LNCaP clone FGC (cell line): Measurements from ENCODE around the gene SETD1A.

ENCODE experiments used
- DNase-seq: peaks from one replicate; pipeline ENCODE4 v3.0.0-alpha.2; 2011; ENCODE audit warnings: low read depth
- H3K4me3 ChIP-seq: 2 replicates; pipeline ENCODE4 v1.5.1; 2011; ENCODE audit warnings: mild to moderate bottlenecking, low read depth, low read length, control low read depth
- CTCF ChIP-seq: IDR thresholded peaks from 2 replicates; pipeline ENCODE4 v1.5.1; 2012; ENCODE audit warnings: mild to moderate bottlenecking; ENCODE audit not compliant: control insufficient read depth, insufficient read depth; ENCODE audit errors: extremely low read depth

SETD1A gene

GRCh38 chr16:31004658-31005057 lies 47.1 kb downstream of the SETD1A start:
- no peak overlapping the region for H3K4me3 ChIP-seq
- TF ChIP-seq CTCF = no peak
- no peak for DNase-seq

- DNase-seq = no peak
- TF ChIP-seq CTCF = no peak
- no peak overlapping the region for H3K4me3 ChIP-seq
Observed at GRCh38 chr16:31005350-31006085, 48.0 kb downstream of the SETD1A start.

GRCh38 chr16:31006086-31006385 lies 48.5 kb downstream of the SETD1A start:
- no peak for DNase-seq
- H3K4me3 ChIP-seq = no peak overlapping the region
- TF ChIP-seq CTCF = no peak

GRCh38 chr16:31006589-31006988 lies 49.0 kb downstream of the SETD1A start:
- no peak for DNase-seq
- H3K4me3 ChIP-seq = no peak overlapping the region
- no peak for TF ChIP-seq CTCF

DNA sequence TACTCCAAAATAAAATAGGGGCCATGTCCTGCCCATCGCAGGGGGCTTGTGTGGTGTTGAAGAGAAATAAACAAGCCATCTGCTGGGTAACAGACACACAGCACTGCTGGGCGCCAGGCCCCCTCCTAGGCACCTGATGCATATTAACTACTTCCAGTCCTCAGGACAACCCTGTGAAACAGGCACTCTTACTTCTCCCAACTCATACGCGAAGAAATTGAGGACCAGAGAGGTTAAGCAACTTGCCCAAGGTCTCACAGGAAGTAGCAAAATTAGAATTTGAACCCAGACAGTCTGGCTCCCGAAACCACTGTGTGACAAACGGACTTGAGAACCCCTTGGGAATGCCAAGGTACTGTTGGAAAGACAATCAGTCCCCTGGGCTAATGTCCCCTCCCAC lies 50.1 kb downstream of the SETD1A start:
- DNase-seq = no peak
- H3K4me3 ChIP-seq = no peak overlapping the region
- no peak for TF ChIP-seq CTCF

DNA sequence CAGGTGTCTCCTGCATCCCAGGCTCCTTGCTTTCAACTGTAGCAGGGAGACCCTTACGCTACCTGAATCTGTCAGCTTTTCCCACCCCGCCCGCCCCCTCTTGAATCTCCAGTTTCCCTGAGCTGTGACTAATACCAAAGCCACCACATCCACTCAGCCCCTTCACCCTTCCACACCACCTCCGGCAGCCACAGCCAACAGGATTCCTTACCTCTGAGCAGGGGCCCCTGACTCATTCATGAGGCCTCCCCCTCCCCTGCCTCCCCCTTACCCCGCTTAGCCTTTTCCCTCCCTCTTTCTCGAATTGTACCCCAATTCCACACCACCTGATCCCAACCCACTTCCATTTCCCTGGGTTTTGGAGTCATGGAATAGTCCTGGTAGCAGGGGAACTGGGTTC lies 50.6 kb downstream of the SETD1A start:
- no peak overlapping the region for H3K4me3 ChIP-seq
- no peak for TF ChIP-seq CTCF
- DNase-seq = no peak

DNA sequence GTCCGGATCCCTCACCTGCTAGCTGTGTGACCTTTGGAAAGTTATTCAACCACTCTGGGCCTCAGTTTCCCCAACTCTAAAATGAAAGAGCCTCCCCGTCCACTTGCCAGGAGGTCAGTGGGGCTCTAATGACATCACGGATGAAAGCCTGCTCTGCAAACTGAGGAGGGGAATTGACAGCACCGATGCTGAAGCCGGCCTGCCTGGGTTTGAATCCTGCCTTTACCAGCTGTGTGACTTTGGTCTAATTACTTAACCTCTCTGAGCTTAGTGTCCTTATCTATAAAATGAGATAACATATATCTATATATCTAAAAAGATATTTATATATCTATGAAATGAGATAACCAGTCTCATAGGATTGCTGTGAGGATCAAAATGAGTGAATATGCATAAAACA lies 51.0 kb downstream of the SETD1A start:
- no peak overlapping the region for H3K4me3 ChIP-seq
- TF ChIP-seq CTCF = no peak
- no peak for DNase-seq
